GM23338 (cell line): ENCODE measurements around the gene MPPE1. TPM values are rescaled to one million over a fixed set of nuclear protein-coding genes. Genes with fewer than 3 reads are reported as not detected.

Source experiments
- polyA plus RNA-seq: library from polyadenylated mRNA; unstranded; fragments of >200 nt; fragmentation: Nextera tagmentation; extraction: Ambion mirVana; gene quantifications from 2 replicates; pipeline ENCODE4 v1.2.1, GENCODE V29; 2016
- total RNA-seq: library from RNA; depleted of rRNA; stranded (reverse); fragments of >200 nt; shearing (Covaris generic); gene quantifications from 2 replicates; pipeline ENCODE4 v1.2.3, GENCODE V29; 2014; rRNA removed

Gene MPPE1
- total and polyA plus RNA-seq, 2 experiments from 2014 or later, result 18.8 to 24.6 TPM

Other genes starting within 250 kb of the MPPE1 start
- 21.2 and 21.6 TPM in 2 replicates for gene GNAL, start 219.1 kb downstream of the MPPE1 start, total RNA-seq
- 6.2 and 7.5 TPM in 2 replicates for gene GNAL, start 219.1 kb downstream of the MPPE1 start, polyA plus RNA-seq
- gene CHMP1B, start 56.9 kb downstream of the MPPE1 start, total RNA-seq, result 47.4 and 52.1 TPM in 2 replicates
- gene CHMP1B, start 56.9 kb downstream of the MPPE1 start, polyA plus RNA-seq, result 38.5 and 41.8 TPM in 2 replicates
- gene IMPA2, start 73.2 kb upstream of the MPPE1 start, total RNA-seq, result 91.8 and 122 TPM in 2 replicates
- 45.0 and 50.4 TPM in 2 replicates for gene IMPA2, start 73.2 kb upstream of the MPPE1 start, polyA plus RNA-seq
- gene ANKRD62, start 185.5 kb upstream of the MPPE1 start, total RNA-seq, result not detected in 2 replicates
- gene ANKRD62, start 185.5 kb upstream of the MPPE1 start, polyA plus RNA-seq, result not detected in 2 replicates